BE2C (cell line): ENCODE measurements around the gene MTARC1.

Experiments
- DNase-seq: peaks from one replicate; pipeline ENCODE4 v3.0.0-alpha.2; 2020
- H3K27me3 ChIP-seq: fragments of 250-450 bp; sonication (Bioruptor Pico); 2 replicates; pipeline ENCODE4 v1.5.1; 2020; ENCODE audit warnings: mild to moderate bottlenecking
- H3K36me3 ChIP-seq: fragments of 250-450 bp; sonication (Bioruptor Pico); 2 replicates; pipeline ENCODE4 v1.5.1; 2020; ENCODE audit warnings: mild to moderate bottlenecking
- H3K4me1 ChIP-seq: fragments of 250-450 bp; sonication (Bioruptor Pico); 2 replicates; pipeline ENCODE4 v1.5.1; 2020
- H3K4me3 ChIP-seq: 2 replicates; pipeline ENCODE4 v1.5.1; 2011; ENCODE audit warnings: low read depth, low read length
- H3K9me3 ChIP-seq: fragments of 250-450 bp; sonication (Bioruptor Pico); 2 replicates; pipeline ENCODE4 v1.5.1; 2020
- CTCF ChIP-seq: IDR thresholded peaks from 2 replicates; pipeline ENCODE4 v1.5.1; 2012; ENCODE audit warnings: mild to moderate bottlenecking, low read depth, low read length

MTARC1 gene

GRCh38 chr1:220833436-220833835 lies 46.7 kb downstream of the MTARC1 start:
- TF ChIP-seq CTCF: no peak
- no peak overlapping the region for H3K4me3 ChIP-seq
- no peaks in the 10 kb centered on the region; the same call in 1 of the 2 replicates for H3K27me3 ChIP-seq
- no peaks in the 10 kb centered on the region for H3K9me3 ChIP-seq
- DNase-seq: no peak
- H3K4me1 ChIP-seq: no peaks in the 10 kb centered on the region
- H3K36me3 ChIP-seq: no peaks in the 10 kb centered on the region

- no peak for TF ChIP-seq CTCF
- Histone ChIP-seq H3K4me1 (no peaks in the 10 kb centered on the region), H3K4me3 (no peak overlapping the region), H3K27me3 (no peaks in the 10 kb centered on the region; the same call in 1 of the 2 replicates), H3K36me3 (no peaks in the 10 kb centered on the region), H3K9me3 (no peaks in the 10 kb centered on the region)
- no peak for DNase-seq
These were observed 47.6 kb downstream of the MTARC1 start for GRCh38 chr1:220834155-220834870.
